A673 (cell line): ENCODE results near the gene GRIN3A. TPM values are rescaled to one million over a fixed set of nuclear protein-coding genes. Genes with fewer than 3 reads are reported as not detected.

Experiments
- BruUV-seq: library from RNA; stranded (reverse); fragments of 400-500 nt; replicated peaks from 2 replicates; lab custom pipeline; 2021; lab: Mats Ljungman, UMichigan
- CTCF ChIA-PET: fragments of 300-600 bp; sonication (Branson Sonifier 250); formaldehyde crosslinking; loops from one replicate; lab custom pipeline; 2022; ENCODE audit warnings: antibody characterized with exemption; lab: Charles Lee
- POLR2A ChIA-PET: fragments of 300-600 bp; sonication (Branson Sonifier 250); formaldehyde crosslinking; loops from one replicate; lab custom pipeline; 2022; ENCODE audit warnings: antibody characterized with exemption; ENCODE audit not compliant: low non-redundant PET; lab: Charles Lee
- DNase-seq: peaks from one replicate; pipeline ENCODE4 v3.0.0-alpha.2; 2015; ENCODE audit warnings: low spot score
- H3K27ac ChIP-seq: fragments of 200-600 bp; sonication (generic); 2 replicates; pipeline ENCODE4 v1.5.1; 2016; ENCODE audit warnings: mixed run types, low read depth, mild to moderate bottlenecking, mixed read lengths, antibody characterized with exemption, low read length; ENCODE audit not compliant: poor library complexity, severe bottlenecking
- H3K27me3 ChIP-seq: fragments of 200-600 bp; sonication (generic); replicated peaks from 2 replicates; pipeline ENCODE4 v1.6.1; 2017; ENCODE audit warnings: mixed run types, low read depth, mild to moderate bottlenecking, mixed read lengths, antibody characterized with exemption, low read length; ENCODE audit not compliant: insufficient read depth, poor library complexity
- H3K36me3 ChIP-seq: fragments of 200-600 bp; sonication (generic); 2 replicates; pipeline ENCODE4 v1.6.1; 2016; ENCODE audit warnings: mixed run types, mild to moderate bottlenecking, mixed read lengths, antibody characterized with exemption, low read length; ENCODE audit not compliant: insufficient read depth, poor library complexity, severe bottlenecking
- H3K4me1 ChIP-seq: fragments of 200-600 bp; sonication (generic); 2 replicates; pipeline ENCODE4 v1.6.1; 2017; ENCODE audit warnings: mixed run types, mild to moderate bottlenecking, mixed read lengths, antibody characterized with exemption, low read length; ENCODE audit not compliant: insufficient read depth, poor library complexity, severe bottlenecking
- H3K4me3 ChIP-seq: fragments of 200-600 bp; sonication (generic); 2 replicates; pipeline ENCODE4 v1.5.1; 2016; ENCODE audit warnings: low read depth, mixed run types, mild to moderate bottlenecking, mixed read lengths, low read length; ENCODE audit not compliant: poor library complexity, severe bottlenecking
- H3K9me3 ChIP-seq: fragments of 200-600 bp; sonication (generic); 2 replicates; pipeline ENCODE4 v1.6.1; 2016; ENCODE audit warnings: mixed run types, low read depth, mild to moderate bottlenecking, mixed read lengths, antibody characterized with exemption, low read length; ENCODE audit not compliant: poor library complexity, severe bottlenecking
- EZH2 ChIP-seq: fragments of 200-600 bp; sonication (generic); IDR thresholded peaks from 2 replicates; pipeline ENCODE4 v1.6.1; 2017; ENCODE audit warnings: borderline replicate concordance, low read depth, mild to moderate bottlenecking, mixed read lengths, antibody characterized with exemption, low read length; ENCODE audit not compliant: poor library complexity, severe bottlenecking
- intact Hi-C: fragments of 100-400 bp; cut with micrococcal nuclease; formaldehyde crosslinking; loops from one replicate; pipeline ENCODE4 v1.10.0; 2022; ENCODE audit not compliant: unreplicated experiment
- total RNA-seq: library from RNA; stranded (reverse); gene quantifications from 2 replicates; pipeline ENCODE4 v1.2.3, GENCODE V29; 2021
- TF ChIP-seq, protein P1 (sequence below): fragments of 300-800, 200-600 bp; sonication (generic); conservative IDR thresholded peaks from 2 replicates; pipeline ENCODE4 v1.5.1; 2017; ENCODE audit warnings: low read depth, mild to moderate bottlenecking, antibody characterized with exemption, low read length, moderate library complexity, mixed read lengths

GRIN3A gene
- total RNA-seq, 1 experiment from 2014 or later = not detected

DNA sequence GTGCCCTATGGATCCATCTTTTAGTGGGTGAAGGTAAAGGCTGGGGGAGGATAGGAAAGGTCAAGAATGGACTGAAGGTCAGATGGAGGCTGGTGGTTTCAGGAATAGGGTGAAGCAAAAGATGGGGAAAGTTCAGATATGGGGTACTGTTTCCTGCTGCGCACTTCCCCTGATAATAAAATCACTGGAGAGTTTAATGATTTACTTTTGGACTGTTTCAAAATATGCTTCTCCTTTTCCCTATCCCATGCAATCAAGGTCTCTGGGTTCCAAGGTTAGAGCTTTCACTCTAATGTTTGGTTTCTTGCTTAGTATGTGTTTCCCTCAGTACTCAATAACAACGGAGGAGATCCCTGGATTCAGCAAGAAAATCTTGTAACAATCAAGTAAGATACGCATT lies 132.9 kb downstream of the GRIN3A start:
- no peak overlapping the region for H3K27ac ChIP-seq
- no TSS peak for BruUV-seq

DNA sequence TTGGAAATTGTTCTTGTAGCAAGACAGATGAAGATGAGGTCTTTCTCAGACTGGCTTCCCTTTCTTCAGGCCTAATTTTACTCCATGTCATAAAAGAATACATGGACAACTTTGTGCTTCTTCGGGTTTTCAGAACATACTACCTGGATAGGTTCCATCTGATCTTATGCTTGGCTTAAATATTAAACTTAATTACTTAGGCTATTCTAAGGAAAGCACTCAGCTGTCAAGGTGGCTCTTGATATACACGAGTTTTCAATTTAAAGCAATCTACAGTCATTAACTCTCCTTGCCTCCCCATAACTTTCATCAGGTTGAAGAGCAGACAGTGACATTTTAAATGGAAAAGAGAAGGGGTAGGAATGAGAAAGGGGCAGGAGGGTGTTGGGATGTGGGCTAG lies 134.2 kb downstream of the GRIN3A start:
- no peak for DNase-seq
- H3K36me3 ChIP-seq = no peaks in the 10 kb centered on the region
- CTCF ChIA-PET = no interaction called here
- H3K4me3 ChIP-seq = no peak overlapping the region
- intact Hi-C loops = loop anchor here (10.0 kb wide), 1 partner anchor 371 kb away; no protein-coding TSS in a partner anchor
- BruUV-seq = no TSS peak
- peaks cover 7% of the 10 kb centered on the region for H3K27me3 ChIP-seq
- POLR2A ChIA-PET = no interaction called here
- no peak overlapping the region for H3K27ac ChIP-seq
- TF ChIP-seq, protein P1, sequence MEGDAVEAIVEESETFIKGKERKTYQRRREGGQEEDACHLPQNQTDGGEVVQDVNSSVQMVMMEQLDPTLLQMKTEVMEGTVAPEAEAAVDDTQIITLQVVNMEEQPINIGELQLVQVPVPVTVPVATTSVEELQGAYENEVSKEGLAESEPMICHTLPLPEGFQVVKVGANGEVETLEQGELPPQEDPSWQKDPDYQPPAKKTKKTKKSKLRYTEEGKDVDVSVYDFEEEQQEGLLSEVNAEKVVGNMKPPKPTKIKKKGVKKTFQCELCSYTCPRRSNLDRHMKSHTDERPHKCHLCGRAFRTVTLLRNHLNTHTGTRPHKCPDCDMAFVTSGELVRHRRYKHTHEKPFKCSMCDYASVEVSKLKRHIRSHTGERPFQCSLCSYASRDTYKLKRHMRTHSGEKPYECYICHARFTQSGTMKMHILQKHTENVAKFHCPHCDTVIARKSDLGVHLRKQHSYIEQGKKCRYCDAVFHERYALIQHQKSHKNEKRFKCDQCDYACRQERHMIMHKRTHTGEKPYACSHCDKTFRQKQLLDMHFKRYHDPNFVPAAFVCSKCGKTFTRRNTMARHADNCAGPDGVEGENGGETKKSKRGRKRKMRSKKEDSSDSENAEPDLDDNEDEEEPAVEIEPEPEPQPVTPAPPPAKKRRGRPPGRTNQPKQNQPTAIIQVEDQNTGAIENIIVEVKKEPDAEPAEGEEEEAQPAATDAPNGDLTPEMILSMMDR = no peak
- TF ChIP-seq EZH2 = no peak
- no peaks in the 10 kb centered on the region for H3K9me3 ChIP-seq
- no peaks in the 10 kb centered on the region for H3K4me1 ChIP-seq

More for the DNA sequence above, 132.9 kb downstream of the GRIN3A start:
- DNase-seq = no peak
- POLR2A ChIA-PET = no interaction called here
- no peaks in the 10 kb centered on the region for H3K4me1 ChIP-seq
- no peak for TF ChIP-seq EZH2
- TF ChIP-seq, protein P1 = no peak
- CTCF ChIA-PET = no interaction called here
- H3K9me3 ChIP-seq = no peaks in the 10 kb centered on the region
- H3K36me3 ChIP-seq = no peaks in the 10 kb centered on the region
- H3K27me3 ChIP-seq = peaks cover 12% of the 10 kb centered on the region
- intact Hi-C loops = loop anchor here (10.0 kb wide), 1 partner anchor 369 kb away; no protein-coding TSS in a partner anchor
- no peak overlapping the region for H3K4me3 ChIP-seq

DNA sequence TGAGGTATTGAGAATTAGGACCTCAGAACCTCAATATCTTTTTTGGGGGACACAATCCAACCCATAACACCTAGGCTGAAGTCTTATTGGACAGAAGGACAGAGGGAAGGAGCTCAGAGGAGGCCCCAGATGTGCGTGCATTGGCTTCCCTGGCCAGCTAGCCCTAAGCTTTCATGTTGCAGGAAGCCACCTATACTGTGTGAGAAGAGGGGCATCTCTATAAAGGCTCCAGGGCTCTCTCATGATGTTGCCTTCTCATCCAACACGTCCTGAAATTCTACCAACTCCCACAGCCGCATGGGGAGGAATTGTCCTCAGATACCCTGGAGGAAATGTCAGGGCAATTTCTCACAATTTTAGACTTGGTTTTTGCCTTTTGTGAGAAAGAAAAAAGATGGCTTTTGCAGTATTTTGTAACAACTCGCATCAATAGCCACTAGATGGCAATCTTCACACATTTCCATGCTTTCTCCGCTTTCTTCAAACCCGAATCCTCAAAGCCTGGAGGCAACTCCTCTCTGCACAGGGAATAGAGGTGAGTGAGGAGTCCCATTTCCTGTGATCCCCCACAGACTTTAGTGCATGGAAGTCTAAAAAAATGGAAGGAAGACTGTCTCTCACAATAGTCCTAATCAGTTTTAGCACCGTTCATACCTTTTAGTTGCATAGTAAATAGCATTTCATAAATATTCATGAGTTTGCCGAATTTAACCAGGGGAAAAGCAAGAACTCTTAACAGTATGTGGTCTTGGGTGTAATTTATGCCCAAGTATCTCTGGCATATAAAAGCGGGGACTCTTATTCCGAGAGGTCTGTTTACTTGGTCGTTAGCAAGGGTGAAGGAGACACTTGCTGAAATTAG lies 136.3 kb downstream of the GRIN3A start:
- Histone ChIP-seq H3K4me3 (no peak overlapping the region), H3K27ac (no peak overlapping the region), H3K9me3 (no peaks in the 10 kb centered on the region), H3K27me3 (peaks cover 7% of the 10 kb centered on the region), H3K36me3 (no peaks in the 10 kb centered on the region), H3K4me1 (no peaks in the 10 kb centered on the region)
- intact Hi-C loops = loop anchor here (10.0 kb wide), 1 partner anchor 373 kb away; no protein-coding TSS in a partner anchor
- no TSS peak for BruUV-seq
- peak; percentile 77 for DNase-seq
- POLR2A ChIA-PET = no interaction called here
- TF ChIP-seq, protein P1 = peak; percentile 72
- TF ChIP-seq EZH2 = no peak
- CTCF ChIA-PET = no interaction called here
